Hematopoietic multipotent progenitor cell treated with erythropoietin and hydrocortisone succinate and interleukin-3 and kit ligand, for 15 days (in vitro differentiated cells): Measurements from ENCODE around the gene DACT2.
"Not testable (repeated sequence)": the region's sequence is repeated elsewhere in the genome, so short reads cannot be mapped to it uniquely, and the experiment has no call there.

ENCODE experiments used
- DNase-seq: peaks from one replicate; pipeline ENCODE4 v3.0.0-alpha.2; 2015; ENCODE audit warnings: low spot score

Gene DACT2

DNA sequence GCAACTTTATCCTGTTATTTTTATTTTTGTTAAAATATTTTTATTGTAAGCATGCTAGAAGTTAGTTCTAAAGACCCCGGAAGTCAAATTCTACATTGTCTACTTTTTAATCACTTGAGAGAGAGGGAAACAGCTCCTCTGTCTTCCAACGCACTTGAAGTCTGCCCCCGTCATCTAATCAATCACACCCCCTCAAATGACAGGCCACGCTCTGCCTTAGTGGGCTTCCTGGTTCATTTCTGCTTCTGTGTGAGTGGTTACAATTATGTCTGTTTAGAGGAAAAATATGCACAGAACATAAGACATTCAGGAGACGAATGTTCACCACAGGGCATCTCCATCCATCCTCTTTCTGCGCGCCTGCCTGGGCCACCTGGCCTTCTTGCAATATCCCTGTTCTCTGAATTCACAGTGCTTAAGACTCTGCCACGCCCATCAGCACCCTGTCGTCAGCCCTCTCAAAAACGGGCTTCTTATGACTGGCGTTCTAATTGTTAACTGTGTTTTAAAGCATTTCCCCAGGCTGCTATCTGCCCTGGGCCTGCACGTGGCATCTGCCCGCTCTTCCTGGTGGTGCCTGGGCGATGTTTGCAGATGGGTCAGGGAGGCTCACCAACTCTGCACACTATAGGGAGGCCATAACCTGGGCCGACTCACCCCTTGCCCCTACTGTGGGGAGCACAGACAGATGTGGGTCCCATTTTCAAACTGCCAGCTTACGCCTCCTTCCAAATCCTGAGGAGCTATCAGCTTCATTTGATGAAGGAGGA lies 15.4 kb downstream of the DACT2 start:
- no peak for DNase-seq

DNA sequence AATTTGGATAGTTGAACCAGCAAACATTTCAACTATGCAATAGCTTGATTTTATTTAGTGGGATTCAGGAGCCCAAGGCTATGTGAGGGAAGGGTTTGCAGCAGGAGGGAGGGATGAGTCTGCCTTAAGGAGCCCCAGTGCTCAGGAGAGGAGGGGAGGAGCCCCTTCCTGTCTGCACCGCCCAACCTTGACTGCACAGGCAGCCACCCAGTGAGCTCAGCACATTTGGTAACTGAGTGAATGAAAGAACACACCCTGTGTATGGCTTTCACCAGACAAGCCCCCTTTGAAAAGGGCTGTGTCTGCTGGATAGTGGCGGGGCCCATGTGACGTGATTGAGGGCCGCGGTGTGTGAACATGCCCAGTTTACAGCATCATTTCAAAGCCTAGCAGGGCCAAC lies 17.0 kb downstream of the DACT2 start:
- peak; percentile 86 for DNase-seq

DNA sequence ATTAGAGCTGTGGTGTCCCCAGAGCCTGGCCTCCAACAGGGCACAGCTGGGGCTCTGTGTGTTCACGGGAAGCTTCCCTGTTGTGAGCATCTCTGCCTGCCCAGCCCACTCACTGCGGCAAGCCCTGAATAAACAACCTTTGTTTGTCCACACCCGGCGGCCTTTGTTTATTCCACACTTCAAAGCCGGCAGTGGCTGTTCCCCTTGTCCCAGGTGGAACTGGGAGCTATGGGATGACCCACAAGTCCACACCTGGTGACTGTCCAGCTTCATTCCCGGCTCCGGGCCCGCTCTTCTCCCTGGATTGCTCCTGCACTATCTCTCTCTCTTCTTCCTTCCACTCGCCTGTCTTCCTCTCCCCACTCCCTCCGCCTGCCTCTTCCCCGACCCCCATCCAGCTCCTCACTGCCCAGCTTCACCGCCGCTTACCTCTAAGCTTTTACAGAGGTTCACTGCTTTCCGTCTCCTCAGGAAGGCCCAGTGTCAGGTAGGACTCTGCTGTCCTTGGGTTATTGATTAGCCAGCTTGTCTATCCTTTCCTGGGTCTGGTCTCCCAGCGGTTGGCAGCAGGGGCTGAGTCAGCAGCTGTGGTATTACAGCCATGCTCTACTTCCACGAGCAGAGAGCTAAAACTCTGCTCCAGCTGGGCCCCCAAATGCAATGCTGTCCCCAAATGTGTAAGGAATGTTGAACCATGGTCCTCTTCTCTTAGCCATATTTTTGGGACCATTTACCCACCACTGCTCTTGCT lies 17.8 kb downstream of the DACT2 start:
- no peak for DNase-seq

GRCh38 chr6:168300975-168301647 lies 18.5 kb downstream of the DACT2 start:
- DNase-seq = no peak

DNA sequence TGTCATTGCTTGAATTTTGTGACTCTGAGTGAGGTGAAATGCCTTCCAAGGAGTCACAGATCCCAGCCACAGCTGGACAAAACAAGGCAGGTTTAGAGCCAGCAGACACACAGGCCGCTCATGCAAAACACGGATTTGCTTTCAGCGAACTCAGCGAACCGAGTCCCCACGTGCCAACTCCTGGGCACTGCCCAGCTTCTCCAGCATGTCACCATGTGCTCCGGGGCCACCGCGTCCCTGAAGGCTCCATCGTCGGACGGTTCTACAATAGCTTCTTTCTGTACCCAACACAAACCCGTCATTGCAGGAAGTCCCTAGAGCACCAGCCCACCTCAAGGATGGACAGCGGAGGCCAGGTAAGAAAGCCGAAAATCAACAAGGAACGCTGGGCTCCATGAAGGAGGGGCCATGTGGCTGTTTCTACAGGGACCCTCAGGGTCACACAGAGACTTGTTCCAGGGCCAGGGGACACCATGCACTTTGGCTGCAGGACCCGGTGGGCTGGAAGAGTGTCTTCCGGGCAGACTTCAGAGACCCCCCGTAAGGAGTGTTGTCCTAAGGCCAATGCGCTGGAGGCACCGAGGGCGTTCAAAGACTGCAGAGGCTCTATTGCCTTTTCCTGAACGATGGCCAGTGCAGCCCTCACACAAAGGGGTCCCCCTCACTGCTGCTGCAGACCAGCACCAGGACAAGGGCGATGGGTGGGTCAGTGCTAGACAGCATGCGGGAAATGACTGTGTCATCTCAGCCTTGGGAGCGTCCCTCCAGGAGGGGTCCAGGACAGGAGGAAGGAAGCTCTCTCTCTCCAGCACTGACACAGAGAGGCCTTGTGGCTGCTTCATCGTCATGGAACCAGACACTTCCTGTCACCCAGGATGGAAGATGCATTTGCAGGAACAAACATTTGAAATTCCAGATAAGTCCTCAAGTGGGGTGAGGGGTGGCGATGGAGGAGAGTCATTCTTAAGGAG lies 19.8 kb downstream of the DACT2 start:
- DNase-seq = no peak

DNA sequence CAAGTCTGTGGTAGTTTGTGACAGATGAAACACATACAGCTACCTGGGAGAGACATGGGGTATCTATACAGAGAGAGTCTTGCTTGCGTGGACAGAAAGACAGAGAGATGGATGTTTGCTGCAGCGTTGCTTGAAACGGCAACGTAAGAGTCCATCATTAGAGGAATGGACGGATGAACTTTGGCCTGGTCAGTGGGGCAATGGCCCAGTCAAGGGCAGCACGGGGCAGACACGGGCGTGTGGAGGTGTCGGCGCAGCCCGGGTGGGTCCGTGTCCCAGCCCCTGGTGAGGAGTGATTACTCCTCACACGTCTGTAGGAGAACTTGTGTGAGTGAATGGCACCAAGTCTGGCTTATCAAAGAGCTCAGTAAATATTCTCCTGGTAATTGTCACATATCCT lies 21.9 kb downstream of the DACT2 start:
- no peak for DNase-seq

- DNase-seq = no peak
Observed at GRCh38 chr6:168294901-168295300, 24.7 kb downstream of the DACT2 start.

DNA sequence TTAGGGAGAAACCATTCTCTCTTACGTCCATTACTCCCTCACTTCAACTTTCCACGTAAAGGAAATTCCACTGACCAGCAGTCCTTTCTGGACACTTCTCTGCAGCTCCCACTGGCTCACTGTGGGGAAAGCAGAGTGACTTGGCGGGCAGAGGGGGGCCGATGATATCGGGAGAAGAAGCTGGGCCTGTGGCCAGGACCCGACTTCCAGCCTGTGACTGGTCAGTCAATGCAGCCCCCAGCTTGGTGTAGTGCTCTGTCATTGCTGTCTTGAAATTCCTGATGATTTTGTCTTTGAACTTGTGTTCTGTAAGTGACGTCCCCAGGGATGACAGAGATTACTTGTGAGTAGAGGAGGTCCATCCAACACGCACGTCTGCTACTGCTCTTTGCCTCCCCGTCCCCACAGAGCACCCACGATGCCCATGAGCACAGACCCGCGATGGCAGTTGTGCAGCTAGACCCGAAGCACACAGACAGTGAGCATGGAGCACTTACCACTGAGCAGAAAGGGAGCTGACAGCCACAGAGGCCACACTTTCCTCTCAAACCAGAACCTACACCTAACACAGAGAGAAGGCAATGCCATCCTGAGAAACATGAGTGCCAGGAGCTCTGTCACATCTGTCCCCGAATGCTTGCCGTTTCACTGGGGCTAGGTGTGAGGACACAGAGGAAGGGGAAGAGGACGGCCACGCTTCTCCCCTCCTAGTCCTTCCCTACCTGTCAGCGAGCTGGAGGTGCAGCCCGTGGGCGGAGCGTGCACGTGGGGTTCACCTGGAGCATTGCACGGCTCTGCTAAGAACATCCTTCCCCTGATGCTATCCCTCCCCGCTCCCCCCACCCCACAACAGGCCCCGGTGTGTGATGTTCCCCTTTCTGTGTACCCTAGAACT lies 25.7 kb downstream of the DACT2 start:
- DNase-seq = no peak

- DNase-seq = no peak
Observed at GRCh38 chr6:168292826-168293225, 26.8 kb downstream of the DACT2 start.

DNA sequence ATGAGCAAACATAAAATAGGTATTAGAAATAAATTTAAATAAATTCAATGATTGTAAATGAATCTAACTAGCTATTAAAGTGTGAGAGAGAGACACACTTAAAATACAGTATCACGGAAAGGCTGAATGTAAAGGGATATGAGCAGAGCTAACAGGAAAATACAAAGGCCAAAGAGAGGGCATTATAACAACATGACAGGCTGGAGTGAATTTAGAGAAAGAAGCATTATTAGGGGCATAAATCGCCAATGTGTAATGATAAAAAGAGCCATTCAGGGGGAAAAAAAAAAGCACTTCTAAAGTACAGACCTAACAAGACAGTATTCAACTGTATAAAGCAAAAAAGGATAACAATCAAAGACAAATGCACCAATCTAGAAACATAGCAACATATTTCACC lies 28.1 kb downstream of the DACT2 start:
- DNase-seq = no peak

DNA sequence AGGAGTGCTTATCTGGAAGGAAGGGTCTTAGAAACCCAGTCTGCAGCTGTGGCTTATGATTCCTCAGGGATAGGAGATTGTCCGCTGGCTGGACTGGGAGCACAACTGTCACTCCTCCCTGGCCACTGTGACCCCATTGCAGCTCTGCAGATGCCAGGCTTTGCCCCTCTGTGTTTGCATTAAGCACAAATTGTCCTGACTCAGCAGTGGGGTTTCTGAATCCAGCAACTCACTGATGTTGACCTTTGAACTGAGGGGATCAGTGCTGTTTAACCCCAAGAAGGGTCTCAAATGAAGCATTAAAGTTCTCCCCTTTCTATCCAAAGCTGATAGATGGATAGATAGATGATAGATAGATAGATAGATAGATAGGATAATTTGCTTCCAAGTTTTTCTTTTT lies 29.5 kb downstream of the DACT2 start:
- no peak for DNase-seq

- no peak for DNase-seq
Observed at GRCh38 chr6:168289571-168289962, 30.0 kb downstream of the DACT2 start.

GRCh38 chr6:168288781-168289570 lies 30.6 kb downstream of the DACT2 start:
- no peak for DNase-seq

GRCh38 chr6:168287460-168287859 lies 32.1 kb downstream of the DACT2 start:
- DNase-seq = not testable (repeated sequence)

GRCh38 chr6:168286771-168287446 lies 32.7 kb downstream of the DACT2 start:
- not testable (repeated sequence) for DNase-seq

- DNase-seq = no peak
Observed at GRCh38 chr6:168286116-168286515, 33.5 kb downstream of the DACT2 start.

- DNase-seq = no peak
Observed at GRCh38 chr6:168285456-168285855, 34.1 kb downstream of the DACT2 start.

DNA sequence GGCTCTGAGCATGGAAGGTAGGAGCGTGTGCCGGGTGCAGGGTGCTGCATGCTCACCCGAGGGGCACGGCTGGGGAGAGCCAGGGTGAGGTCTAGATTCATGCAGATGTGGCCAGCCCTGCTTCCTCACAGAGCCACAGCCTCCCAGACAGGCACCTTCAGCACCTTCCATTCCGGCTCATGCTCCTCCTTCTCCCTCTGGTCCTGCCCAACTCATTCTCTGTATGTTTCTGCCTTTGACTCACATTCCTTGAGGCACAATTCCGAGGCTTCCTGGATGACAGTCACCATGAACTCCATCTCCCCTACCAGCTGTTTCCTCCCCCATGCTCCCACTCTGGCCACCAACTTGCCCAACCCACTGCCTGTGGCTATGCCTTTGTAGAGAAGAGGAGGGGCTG lies 35.4 kb downstream of the DACT2 start:
- DNase-seq = no peak

DNA sequence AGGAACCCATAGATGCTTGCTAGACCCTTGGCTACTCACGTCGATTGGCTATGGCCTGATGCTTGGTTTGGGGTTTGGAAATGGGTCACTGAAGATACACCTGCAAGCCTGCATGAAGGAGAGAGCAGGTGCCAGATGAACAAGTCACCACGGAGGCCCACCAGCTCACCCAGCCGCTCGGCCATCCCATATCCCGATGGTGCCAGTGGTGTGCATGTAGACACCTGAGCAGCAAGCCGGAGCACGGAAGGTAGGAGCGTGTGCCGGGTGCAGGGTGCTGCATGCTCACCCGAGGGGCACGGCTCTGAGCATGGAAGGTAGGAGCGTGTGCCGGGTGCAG lies 35.9 kb downstream of the DACT2 start:
- DNase-seq = no peak
